HepG2 (cell line): ENCODE results near the gene HEYL. TPM values are rescaled to one million over a fixed set of nuclear protein-coding genes. Genes with fewer than 3 reads are reported as not detected.

ENCODE experiments used
- ARID2 ChIP-seq: sonication (generic); formaldehyde crosslinking; IDR thresholded peaks from 2 replicates; pipeline ENCODE4 v1.8.1; 2022; ENCODE audit warnings: mild to moderate bottlenecking, missing genetic modification reagents, borderline replicate concordance
- CBFB ChIP-seq: sonication (generic); formaldehyde crosslinking; IDR thresholded peaks from 2 replicates; pipeline ENCODE4 v1.4.0; 2020; ENCODE audit warnings: missing genetic modification reagents
- CENPBD1 ChIP-seq: sonication (generic); formaldehyde crosslinking; IDR thresholded peaks from 2 replicates; pipeline ENCODE4 v1.8.0; 2022; ENCODE audit warnings: missing genetic modification reagents, low read depth, mild to moderate bottlenecking, borderline replicate concordance
- CTCF ChIP-seq: sonication (generic); formaldehyde crosslinking; IDR thresholded peaks from 2 replicates; pipeline ENCODE4 v1.5.0; 2020; ENCODE audit warnings: mild to moderate bottlenecking, missing genetic modification reagents, moderate library complexity
- GZF1 ChIP-seq: sonication (generic); formaldehyde crosslinking; IDR thresholded peaks from 2 replicates; pipeline ENCODE4 v1.5.1; 2020; ENCODE audit warnings: mild to moderate bottlenecking, missing genetic modification reagents
- HDAC6 ChIP-seq: fragments of 200-600 bp; sonication (generic); IDR thresholded peaks from 2 replicates; pipeline ENCODE4 v1.7.0; 2017; ENCODE audit warnings: mild to moderate bottlenecking, antibody characterized with exemption, low read length, low read depth
- HMGXB4 ChIP-seq, 2 experiments: sonication (generic) in 1 of 2; formaldehyde crosslinking in 1 of 2; IDR thresholded peaks; 2 replicates each; pipeline versions ENCODE4 v1.4.0 to v1.6.1; 2018 to 2020; ENCODE audit warnings: missing genetic modification reagents in 2 of 2, borderline replicate concordance in 1 of 2, low read depth in 1 of 2, mild to moderate bottlenecking in 1 of 2, missing biosample characterization in 1 of 2
- KLF9 ChIP-seq: IDR thresholded peaks from 2 replicates; pipeline ENCODE4 v1.6.1; 2016; ENCODE audit warnings: low read depth
- NONO ChIP-seq, 2 experiments: fragments of 450-650 bp in 1 of 2; sonication (generic) in 1 of 2; formaldehyde crosslinking in 1 of 2; IDR thresholded peaks in 1 of 2; conservative IDR thresholded peaks in 1 of 2; 2 replicates each; pipeline versions ENCODE4 v1.6.1 to v1.8.0; 2017 to 2022; ENCODE audit warnings: mild to moderate bottlenecking in 1 of 2, missing genetic modification reagents in 1 of 2, moderate library complexity in 1 of 2
- RBFOX2 ChIP-seq: fragments of 200-400 bp; formaldehyde crosslinking; IDR thresholded peaks from 2 replicates; pipeline ENCODE4 v1.6.1; 2017; ENCODE audit warnings: low read depth, mild to moderate bottlenecking, low read length
- REL ChIP-seq: sonication (generic); formaldehyde crosslinking; conservative IDR thresholded peaks from 2 replicates; pipeline ENCODE4 v1.8.0; 2022; ENCODE audit warnings: mild to moderate bottlenecking, missing genetic modification reagents, moderate library complexity
- SRY ChIP-seq: sonication (generic); formaldehyde crosslinking; IDR thresholded peaks from 2 replicates; pipeline ENCODE4 v1.8.0; 2022; ENCODE audit warnings: mild to moderate bottlenecking, missing genetic modification reagents
- TFDP2 ChIP-seq: sonication (generic); formaldehyde crosslinking; IDR thresholded peaks from 2 replicates; pipeline ENCODE4 v1.4.0; 2020; ENCODE audit warnings: missing genetic modification reagents
- ZC3H13 ChIP-seq: sonication (generic); formaldehyde crosslinking; IDR thresholded peaks from 2 replicates; pipeline ENCODE4 v1.8.1; 2023; ENCODE audit warnings: mild to moderate bottlenecking, missing genetic modification reagents, moderate library complexity
- ZFY ChIP-seq: sonication (generic); formaldehyde crosslinking; IDR thresholded peaks from 2 replicates; pipeline ENCODE4 v1.4.0; 2020; ENCODE audit warnings: missing genetic modification reagents
- ZNF18 ChIP-seq: sonication (generic); formaldehyde crosslinking; IDR thresholded peaks from 2 replicates; pipeline ENCODE4 v1.8.0; 2022; ENCODE audit warnings: mild to moderate bottlenecking, missing genetic modification reagents; ENCODE audit not compliant: insufficient replicate concordance
- ZNF674 ChIP-seq: sonication (generic); formaldehyde crosslinking; IDR thresholded peaks from 2 replicates; pipeline ENCODE4 v1.5.0; 2020; ENCODE audit warnings: low read depth, mild to moderate bottlenecking, missing genetic modification reagents
- ZNF678 ChIP-seq: sonication (generic); formaldehyde crosslinking; IDR thresholded peaks from 2 replicates; pipeline ENCODE4 v1.4.0; 2020; ENCODE audit warnings: mild to moderate bottlenecking, missing genetic modification reagents
- ZNF768 ChIP-seq: sonication (generic); formaldehyde crosslinking; IDR thresholded peaks from 2 replicates; pipeline ENCODE4 v1.4.0; 2020; ENCODE audit warnings: missing genetic modification reagents
- ZNF891 ChIP-seq: sonication (generic); formaldehyde crosslinking; IDR thresholded peaks from 2 replicates; pipeline ENCODE4 v1.5.0; 2020; ENCODE audit warnings: mild to moderate bottlenecking, missing genetic modification reagents
- polyA plus RNA-seq, 8 experiments: library from polyadenylated mRNA; depleted of rRNA in 3 of 8; stranded (reverse) in 7 of 8; unstranded in 1 of 8; fragments of >200 nt; fragmentation: Illumina TruSeq in 4 of 8; extraction: Trizol in 4 of 8; gene quantifications; 2 replicates each; pipeline versions ENCODE4 v1.2.1 to v1.2.3, GENCODE V29; 2011 to 2016; ENCODE audit warnings: low read depth in 4 of 8, missing spikeins in 1 of 8, mixed read lengths in 1 of 8; ENCODE audit not compliant: insufficient read depth in 1 of 8
- total RNA-seq, 5 experiments: library from RNA; depleted of rRNA; stranded (reverse); fragments of >200 nt; fragmentation: Illumina TruSeq; extraction: Trizol; gene quantifications; 2 replicates each; pipeline ENCODE4 v1.2.3, GENCODE V29; 2016; ENCODE audit warnings: low read depth in 1 of 5

The HEYL gene
- total and polyA plus RNA-seq, 2 of the 13 experiments (the other 11 are each of a cell fraction or from before 2014, with no cell fraction given): 0.03 to 0.04 TPM

- TF ChIP-seq ZNF18 (CRISPR knock-in tag) (peak; percentile 28), ZNF768 (CRISPR knock-in tag) (0 out of 2 replicates have a peak, but pooled peaks have one; percentile 15), HMGXB4 (CRISPR knock-in tag; IDR thresholded peaks at IDR 0.05; ENCODE audit: borderline replicate concordance in 1 of 2, low read depth in 1 of 2) (peak in 1 of 2 experiments; percentile 68; a peak in 1 of 4 replicates), ZNF678 (CRISPR knock-in tag) (no peak), SRY (CRISPR knock-in tag) (0 out of 2 replicates have a peak, but pooled peaks have one; percentile 32), ARID2 (CRISPR knock-in tag) (no peak), NONO (IDR thresholded peaks at IDR 0.05) (no peak), NONO (CRISPR knock-in tag; conservative IDR thresholded peaks at IDR 0.05) (0 out of 2 replicates have a peak, but pooled peaks have one; percentile 40), RBFOX2 (peak; percentile 66; the same call in 1 of the 2 replicates), CBFB (CRISPR knock-in tag) (0 out of 2 replicates have a peak, but pooled peaks have one; percentile 28), CENPBD1 (0 out of 2 replicates have a peak, but pooled peaks have one; percentile 38), ZFY (CRISPR knock-in tag) (no peak), ZNF674 (CRISPR knock-in tag) (no peak), GZF1 (CRISPR knock-in tag) (no peak), REL (CRISPR knock-in tag) (0 out of 2 replicates have a peak, but pooled peaks have one; percentile 18), ZNF891 (CRISPR knock-in tag) (peak; percentile 19; the same call in 1 of the 2 replicates), HDAC6 (no peak), ZC3H13 (peak; percentile 54), TFDP2 (CRISPR knock-in tag) (0 out of 2 replicates have a peak, but pooled peaks have one; percentile 24), CTCF (CRISPR knock-in tag) (no peak), KLF9 (CRISPR knock-in tag) (no peak)
Observed at GRCh38 chr1:39575191-39576015, 64.0 kb downstream of the HEYL start (continued).
